Lower leg skin (tissue), 4 donors: Measurements from ENCODE around the gene SASH1. TPM values are rescaled to one million over a fixed set of nuclear protein-coding genes. Genes with fewer than 3 reads are reported as not detected.
A peak's percentile ranks its signal among the peaks of the same experiment; 100 is the strongest.

Source experiments
- DNase-seq, 2 donors: peaks; one replicate each; pipeline ENCODE4 v3.0.0-alpha.2; 2019; ENCODE audit warnings: low spot score in 2 of 2
- H3K4me3 ChIP-seq: fragments of 200-600 bp; sonication (generic); 2 replicates; pipeline ENCODE4 v1.5.1; 2017; ENCODE audit warnings: mild to moderate bottlenecking, low read depth; ENCODE audit not compliant: poor library complexity, severe bottlenecking
- CTCF ChIP-seq, 3 donors: fragments of 450-650 bp; IDR thresholded peaks; one replicate each; pipeline ENCODE4 v1.5.1; 2016; ENCODE audit warnings: antibody characterized with exemption in 3 of 3, mild to moderate bottlenecking in 3 of 3, moderate library complexity in 2 of 3
- POLR2A ChIP-seq, 2 donors: fragments of 450-650 bp; IDR thresholded peaks; one replicate each; pipeline ENCODE4 v1.6.1; 2016 to 2017; ENCODE audit warnings: antibody characterized with exemption in 2 of 2, mild to moderate bottlenecking in 1 of 2, moderate library complexity in 1 of 2
- WGBS, 2 donors: methylation state at CpG; one replicate each; pipeline ENCODE4 v1.1.5; 2018; 5-methylcytosine and 5-hydroxymethylcytosine counted together
- intact Hi-C: fragments of 100-400 bp; cut with DNase I; formaldehyde crosslinking; loops from one replicate; pipeline ENCODE4 v1.15.0; 2023; ENCODE audit warnings: low total_unique reads
- total RNA-seq, 4 donors: library from RNA; depleted of rRNA; stranded (reverse); fragments of >200 nt; gene quantifications; one replicate each; pipeline ENCODE4 v1.1.0, GENCODE V29; 2016

SASH1 gene
- total RNA-seq: 100 to 1,000 TPM in 1 of 4 donors, 10 to 100 TPM in 3; 74.9 to 106 (median 91.5) TPM

- peak within 1 kb of the TSS; percentile 68 for H3K4me3 ChIP-seq
- TF ChIP-seq CTCF (IDR thresholded peaks at IDR 0.05) (no peak), POLR2A (IDR thresholded peaks at IDR 0.05) (no peak)
- DNase-seq: peak; percentile 54 to 91
- intact Hi-C loops: no loop called here
- 0% methylated on average over 26 to 46 of the region's 67 CpGs for WGBS, 2 donors
Observed at GRCh38 chr6:148342350-148343046, at the start of gene SASH1. TSS of gene SASH1 (plus strand) at chr6:148342838. CDS start at chr6:148343068, 230 bp downstream.

DNA sequence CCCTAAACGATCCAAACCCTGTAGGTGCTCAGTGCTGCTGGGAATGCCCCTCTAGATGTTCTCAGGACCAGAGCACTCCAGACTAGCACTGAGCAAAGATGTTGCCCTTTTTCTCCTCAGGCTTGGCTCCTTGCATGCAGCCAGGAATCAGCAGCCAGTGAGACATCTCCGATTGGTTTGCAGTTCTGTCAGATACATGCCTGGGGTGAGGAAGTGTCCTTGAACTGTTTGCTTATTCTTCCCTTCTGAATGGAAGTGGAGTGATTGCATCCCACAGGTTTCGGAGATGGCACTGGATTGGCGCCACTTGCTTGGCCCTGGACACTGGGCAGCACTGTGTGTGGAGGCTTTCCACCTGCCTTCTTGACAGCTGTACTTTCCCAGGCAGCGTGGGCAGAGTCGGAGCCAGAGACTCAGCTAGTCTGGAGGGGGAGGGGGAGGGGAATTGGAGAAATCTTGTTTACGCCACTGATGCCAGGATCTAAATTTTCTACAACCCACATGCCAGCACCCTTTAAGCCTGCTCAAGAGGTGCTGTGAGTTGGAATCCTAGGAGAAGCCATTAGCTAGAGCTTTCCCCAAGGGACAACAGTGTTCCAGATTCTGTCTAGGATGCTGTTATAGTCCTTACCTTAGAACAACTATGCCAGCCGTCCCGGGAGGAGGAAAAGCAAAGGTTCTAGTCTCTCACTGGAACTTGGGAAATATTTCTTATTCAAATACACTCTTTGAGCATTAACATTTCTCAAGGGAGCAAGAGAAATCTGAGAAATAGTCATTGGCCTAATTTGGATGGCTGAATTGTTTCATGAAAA lies 49.2 kb upstream of the SASH1 start:
- DNase-seq: no peak
- 72 to 79% methylated on average over 9 of the region's 9 CpGs for WGBS, 2 donors
- intact Hi-C loops: no loop called here
- no peak overlapping the region for H3K4me3 ChIP-seq
- TF ChIP-seq CTCF (IDR thresholded peaks at IDR 0.05) (no peak), POLR2A (IDR thresholded peaks at IDR 0.05) (no peak)

GRCh38 chr6:148294059-148294458 lies 48.6 kb upstream of the SASH1 start:
- no peak for DNase-seq
- intact Hi-C loops: no loop called here
- TF ChIP-seq CTCF (IDR thresholded peaks at IDR 0.05) (no peak), POLR2A (IDR thresholded peaks at IDR 0.05) (no peak)
- 88 to 90% methylated on average over 7 of the region's 7 CpGs for WGBS, 2 donors
- no peak overlapping the region for H3K4me3 ChIP-seq

DNA sequence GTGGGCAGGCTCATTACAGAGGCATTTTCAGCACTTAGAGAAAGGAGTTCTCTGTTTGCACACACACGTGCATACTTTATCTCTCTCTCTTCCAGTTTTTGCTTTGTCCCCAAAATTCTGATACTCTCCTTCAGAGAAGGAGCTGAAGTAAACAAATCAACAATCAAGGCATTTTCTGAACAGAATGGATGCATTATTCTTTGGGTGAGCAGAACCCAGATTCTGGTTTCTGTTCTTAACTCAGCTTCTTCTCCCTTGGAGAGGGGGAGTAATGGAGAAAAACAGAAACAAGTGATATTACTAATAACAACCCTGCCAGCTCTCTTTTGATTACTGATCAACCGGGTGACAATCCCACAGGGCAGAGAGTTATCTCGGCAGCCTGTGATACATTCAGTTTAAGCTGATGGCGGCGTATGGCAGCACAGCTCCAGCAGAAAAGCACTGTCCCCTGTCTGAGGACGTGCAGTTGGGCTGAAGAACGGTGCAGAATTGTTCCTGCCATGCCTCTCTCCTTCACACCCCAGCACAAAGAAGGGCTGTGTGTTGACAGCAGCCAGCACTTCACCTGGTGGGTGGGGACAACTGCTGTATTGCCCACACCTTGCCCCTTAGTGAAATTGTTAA lies 47.3 kb upstream of the SASH1 start:
- 76 to 80% methylated on average over 7 of the region's 7 CpGs for WGBS, 2 donors
- intact Hi-C loops: no loop called here
- TF ChIP-seq CTCF (IDR thresholded peaks at IDR 0.05): no peak
- no peak for TF ChIP-seq POLR2A (IDR thresholded peaks at IDR 0.05)
- DNase-seq: no peak
- no peak overlapping the region for H3K4me3 ChIP-seq

DNA sequence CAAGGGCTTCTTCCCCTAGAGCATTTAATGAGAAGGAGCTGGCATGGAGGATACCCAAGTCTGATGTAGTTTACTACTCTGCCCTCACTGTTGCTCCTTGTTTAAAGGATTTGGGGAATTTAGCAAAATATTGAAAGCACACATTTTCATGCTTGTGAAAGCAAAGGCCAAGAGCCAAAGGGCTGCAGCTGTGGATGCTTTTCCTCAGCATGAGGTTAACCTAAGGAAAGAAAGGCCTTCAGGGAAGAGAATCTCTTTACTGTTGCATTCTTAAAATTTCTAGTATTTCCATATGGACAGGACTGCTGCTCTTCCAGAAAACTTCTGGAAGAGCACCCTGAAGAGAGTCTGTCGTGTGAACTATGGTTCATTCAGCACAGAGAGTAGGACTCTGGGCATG lies 45.9 kb upstream of the SASH1 start:
- TF ChIP-seq CTCF (IDR thresholded peaks at IDR 0.05) (no peak), POLR2A (IDR thresholded peaks at IDR 0.05) (no peak)
- H3K4me3 ChIP-seq: no peak overlapping the region
- DNase-seq: no peak
- intact Hi-C loops: no loop called here
- WGBS, 2 donors: 63 to 64% methylated on average over 1 of the region's 1 CpG
